Erythroblast (primary cell): Measurements from ENCODE around the gene CLDND1.

Source experiments
- GATA1 ChIP-seq: IDR thresholded peaks from 2 replicates; pipeline ENCODE4 v1.6.1; 2011; ENCODE audit warnings: low read depth, mild to moderate bottlenecking, control low read depth, low read length, moderate library complexity
- POLR2A ChIP-seq: IDR thresholded peaks from 2 replicates; pipeline ENCODE4 v1.6.1; 2011; ENCODE audit warnings: mild to moderate bottlenecking, low read length

DNA sequence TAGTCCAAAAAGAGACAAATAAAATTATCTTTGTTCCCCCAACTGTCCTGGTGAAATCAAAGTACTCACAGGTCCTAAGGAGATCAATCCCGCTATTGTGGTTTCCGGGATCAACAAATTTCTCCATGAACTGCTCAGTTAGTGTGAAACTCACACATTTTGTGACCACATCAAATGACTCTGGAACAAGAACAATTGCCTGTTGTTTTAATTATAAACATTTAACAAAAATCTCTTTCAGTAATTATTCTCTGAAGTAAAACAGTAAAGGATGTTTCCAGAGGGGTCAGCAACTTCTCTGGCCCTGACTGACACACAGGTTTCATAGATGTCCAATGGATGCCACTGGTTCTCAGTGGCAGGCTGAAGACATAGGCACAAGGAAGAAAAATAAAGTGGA is 3.9 kb downstream of the CLDND1 start:
- no peak for TF ChIP-seq POLR2A
- no peak for TF ChIP-seq GATA1
